HepG2 (cell line): Measurements from ENCODE around the gene KREMEN1.

Source experiments
- CTCF ChIP-seq: sonication (generic); formaldehyde crosslinking; IDR thresholded peaks from 2 replicates; pipeline ENCODE4 v1.5.0; 2020; ENCODE audit warnings: mild to moderate bottlenecking, missing genetic modification reagents, moderate library complexity
- POLR2A ChIP-seq, 2 experiments: IDR thresholded peaks; 2 replicates each; pipeline ENCODE4 v1.6.1; 2011; ENCODE audit warnings: low read depth in 2 of 2, low read length in 2 of 2, mild to moderate bottlenecking in 1 of 2, moderate library complexity in 1 of 2; ENCODE audit not compliant: insufficient read depth in 1 of 2
- RBM39 ChIP-seq: fragments of 200-400 bp; formaldehyde crosslinking; IDR thresholded peaks from one replicate; pipeline ENCODE4 v1.6.1; 2018; ENCODE audit warnings: antibody characterized with exemption, mild to moderate bottlenecking, low read depth, low read length; ENCODE audit not compliant: poor library complexity, severe bottlenecking
- RFX5 ChIP-seq: IDR thresholded peaks from 2 replicates; pipeline ENCODE4 v1.6.1; 2011; ENCODE audit warnings: low read depth, low read length, improper control_type of control experiment

GRCh38 chr22:29026579-29026978 is 46.3 kb upstream of the KREMEN1 start:
- TF ChIP-seq POLR2A (IDR thresholded peaks at IDR 0.05; ENCODE audit: insufficient read depth in 1 of 2, low read depth in 2 of 2, low read length in 2 of 2) (no peak), RFX5 (no peak), CTCF (CRISPR knock-in tag) (no peak), RBM39 (no peak)
